K562 (cell line): Measurements from ENCODE around the gene KLHL8. TPM values are rescaled to one million over a fixed set of nuclear protein-coding genes. Genes with fewer than 3 reads are reported as not detected.

Experiments used
- ETV5 ChIP-seq: sonication (generic); formaldehyde crosslinking; IDR thresholded peaks from 2 replicates; pipeline ENCODE4 v1.4.0; 2020; ENCODE audit warnings: low read depth, mild to moderate bottlenecking, missing genetic modification reagents
- GABPB2 ChIP-seq: fragments of 250-450 bp; sonication (Bioruptor Pico); conservative IDR thresholded peaks from 2 replicates; pipeline ENCODE4 v1.5.1; 2021; ENCODE audit warnings: mild to moderate bottlenecking
- GTF2E2 ChIP-seq: fragments of 200-800 bp; sonication (Bioruptor generic); IDR thresholded peaks from 2 replicates; pipeline ENCODE4 v1.6.1; 2016; ENCODE audit warnings: missing genetic modification characterization, missing compliant biosample characterization
- JUND ChIP-seq, 2 experiments: IDR thresholded peaks; 2 replicates in 1 of 2; 3 replicates in 1 of 2; pipeline ENCODE4 v1.6.1; 2011; ENCODE audit warnings: borderline replicate concordance in 2 of 2, low read depth in 2 of 2, low read length in 2 of 2, improper control_type of control experiment in 1 of 2, missing biosample characterization in 1 of 2, missing genetic modification characterization in 1 of 2, missing genetic modification reagents in 1 of 2
- LARP7 ChIP-seq: fragments of 450-650 bp; IDR thresholded peaks from 2 replicates; pipeline ENCODE4 v1.6.1; 2016
- MAZ ChIP-seq, 2 experiments: fragments of 450-650 bp in 1 of 2; sonication (generic) in 1 of 2; formaldehyde crosslinking; IDR thresholded peaks in 1 of 2; conservative IDR thresholded peaks in 1 of 2; 2 replicates each; pipeline versions ENCODE4 v1.4.0 to v1.5.0; 2020; ENCODE audit warnings: mild to moderate bottlenecking in 1 of 2, missing genetic modification reagents in 1 of 2
- MYC ChIP-seq, 2 experiments: fragments of 250-450 bp in 1 of 2; sonication (Bioruptor Pico) in 1 of 2; IDR thresholded peaks; 2 replicates each; pipeline versions ENCODE4 v1.5.1 to v1.6.1; 2012 to 2021; ENCODE audit warnings: low read depth in 2 of 2, borderline replicate concordance in 1 of 2, improper control_type of control experiment in 1 of 2, low read length in 1 of 2, mild to moderate bottlenecking in 1 of 2, moderate library complexity in 1 of 2
- PHF20 ChIP-seq: fragments of 450-650 bp; IDR thresholded peaks from 2 replicates; pipeline ENCODE4 v1.6.1; 2018; ENCODE audit not compliant: partially characterized antibody
- POLR2B ChIP-seq: fragments of 450-650 bp; IDR thresholded peaks from 2 replicates; pipeline ENCODE4 v1.6.1; 2018; ENCODE audit warnings: low read depth; ENCODE audit not compliant: partially characterized antibody
- PTRF ChIP-seq: fragments of 450-650 bp; IDR thresholded peaks from 2 replicates; pipeline ENCODE4 v1.6.1; 2016; ENCODE audit warnings: mild to moderate bottlenecking, missing genetic modification characterization, missing compliant biosample characterization
- RAD21 ChIP-seq, 2 experiments: fragments of 250-450 bp in 1 of 2; fragments of 450-650 bp in 1 of 2; sonication (Bioruptor Pico) in 1 of 2; formaldehyde crosslinking in 1 of 2; IDR thresholded peaks in 1 of 2; conservative IDR thresholded peaks in 1 of 2; 2 replicates each; pipeline versions ENCODE4 v1.4.0 to v1.8.0; 2020 to 2022; ENCODE audit warnings: mild to moderate bottlenecking in 2 of 2, moderate library complexity in 1 of 2
- SMAD2 ChIP-seq: fragments of 150-350 bp; IDR thresholded peaks from 2 replicates; pipeline ENCODE4 v1.6.1; 2014; ENCODE audit warnings: low read depth, mild to moderate bottlenecking, low read length
- SRSF1 ChIP-seq: fragments of 200-400 bp; formaldehyde crosslinking; IDR thresholded peaks from 2 replicates; pipeline ENCODE4 v1.6.1; 2017; ENCODE audit warnings: mild to moderate bottlenecking, low read depth, low read length, moderate library complexity
- TARDBP ChIP-seq: fragments of 450-650 bp; IDR thresholded peaks from 2 replicates; pipeline ENCODE4 v1.6.1; 2016
- ZC3H8 ChIP-seq: fragments of 450-650 bp; IDR thresholded peaks from 2 replicates; pipeline ENCODE4 v1.6.1; 2017
- ZFP36 ChIP-seq: fragments of 150-350 bp; IDR thresholded peaks from 2 replicates; pipeline ENCODE4 v1.6.1; 2018; ENCODE audit warnings: low read length, low read depth; ENCODE audit not compliant: partially characterized antibody
- ZNF140 ChIP-seq: fragments of 250-450 bp; sonication (Bioruptor Pico); IDR thresholded peaks from 2 replicates; pipeline ENCODE4 v1.8.0; 2021; ENCODE audit warnings: moderate library complexity, mild to moderate bottlenecking, inconsistent platforms
- ZNF253 ChIP-seq: fragments of 250-450 bp; sonication (Bioruptor Pico); conservative IDR thresholded peaks from 2 replicates; pipeline ENCODE4 v1.6.1; 2021; ENCODE audit warnings: mild to moderate bottlenecking
- ZSCAN32 ChIP-seq: fragments of 450-650 bp; formaldehyde crosslinking; IDR thresholded peaks from 2 replicates; pipeline ENCODE4 v1.4.0; 2020; ENCODE audit warnings: mild to moderate bottlenecking, moderate library complexity
- polyA plus RNA-seq, 8 experiments: library from polyadenylated mRNA; depleted of rRNA in 4 of 8; stranded (reverse) in 5 of 8; unstranded in 3 of 8; fragments of >200 nt; fragmentation: Nextera tagmentation in 2 of 8; fragmentation: Illumina TruSeq in 1 of 8; extraction: Ambion mirVana in 2 of 8; extraction: Trizol in 1 of 8; gene quantifications; 2 replicates each; pipeline versions ENCODE4 v1.2.1 to v1.2.3, GENCODE V29; 2011 to 2014; ENCODE audit warnings: inconsistent platforms in 1 of 8, missing spikeins in 1 of 8
- total RNA-seq, 7 experiments: library from RNA; depleted of rRNA in 6 of 7; stranded (reverse); fragments of >200 nt in 6 of 7; fragmentation: Illumina TruSeq in 2 of 7; extraction: Trizol in 2 of 7; gene quantifications; 2 replicates each; pipeline versions ENCODE4 v1.2.1 to v1.2.3, GENCODE V29; 2011 to 2021; ENCODE audit warnings: low replicate concordance in 1 of 7
- TF ChIP-seq, protein P1 (sequence below), 2 experiments: IDR thresholded peaks in 1 of 2; conservative IDR thresholded peaks in 1 of 2; 2 replicates each; pipeline ENCODE4 v1.6.1; 2016; ENCODE audit warnings: low read depth in 2 of 2, mild to moderate bottlenecking in 1 of 2, missing compliant biosample characterization in 1 of 2, missing genetic modification characterization in 1 of 2, moderate library complexity in 1 of 2
- TF ChIP-seq, protein P2 (sequence below): sonication (generic); formaldehyde crosslinking; IDR thresholded peaks from 2 replicates; pipeline ENCODE4 v1.8.0; 2022; ENCODE audit warnings: mild to moderate bottlenecking, low read depth, missing genetic modification reagents
- TF ChIP-seq, protein P3 (sequence below): fragments of 450-650 bp; IDR thresholded peaks from 2 replicates; pipeline ENCODE4 v1.6.1; 2016; ENCODE audit warnings: low read depth, mild to moderate bottlenecking, moderate library complexity
- TF ChIP-seq, protein P4 (sequence below): conservative IDR thresholded peaks from 2 replicates; pipeline ENCODE4 v1.6.1; 2011; ENCODE audit warnings: low read depth, mild to moderate bottlenecking, low read length; ENCODE audit not compliant: control insufficient read depth

The KLHL8 gene
- total and polyA plus RNA-seq, 9 of the 15 experiments (the other 6 are each of a cell fraction or from before 2014, with no cell fraction given) = 8.7 to 25.3 (median 15.7) TPM

DNA sequence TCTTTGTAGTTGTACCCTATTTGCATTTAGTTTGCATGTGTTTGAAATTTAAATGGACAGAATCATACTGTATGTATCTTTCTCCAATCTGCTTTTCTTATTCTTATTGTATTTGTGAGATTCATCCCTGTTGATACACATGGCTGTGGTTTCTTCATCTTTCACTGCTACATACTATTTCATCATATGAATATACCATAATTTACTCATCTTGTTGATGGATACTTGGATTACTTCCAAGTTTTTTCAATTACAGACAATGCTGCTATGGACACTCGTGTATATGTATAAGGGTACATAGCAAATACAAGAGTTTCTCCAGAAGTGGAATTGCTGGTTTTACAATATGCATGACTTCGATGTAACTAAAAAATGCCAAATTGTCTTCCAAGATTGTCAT is 11.8 kb upstream of the KLHL8 start (continued):
- TF ChIP-seq, protein P1, sequence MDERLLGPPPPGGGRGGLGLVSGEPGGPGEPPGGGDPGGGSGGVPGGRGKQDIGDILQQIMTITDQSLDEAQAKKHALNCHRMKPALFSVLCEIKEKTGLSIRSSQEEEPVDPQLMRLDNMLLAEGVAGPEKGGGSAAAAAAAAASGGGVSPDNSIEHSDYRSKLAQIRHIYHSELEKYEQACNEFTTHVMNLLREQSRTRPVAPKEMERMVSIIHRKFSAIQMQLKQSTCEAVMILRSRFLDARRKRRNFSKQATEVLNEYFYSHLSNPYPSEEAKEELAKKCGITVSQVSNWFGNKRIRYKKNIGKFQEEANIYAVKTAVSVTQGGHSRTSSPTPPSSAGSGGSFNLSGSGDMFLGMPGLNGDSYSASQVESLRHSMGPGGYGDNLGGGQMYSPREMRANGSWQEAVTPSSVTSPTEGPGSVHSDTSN (CRISPR knock-in tag; IDR thresholded peaks at IDR 0.05; ENCODE audit: low read depth) = no peak
- TF ChIP-seq, protein P1 (tag; conservative IDR thresholded peaks at IDR 0.05; ENCODE audit: low read depth) = peak; percentile 85
- no peak for TF ChIP-seq ZSCAN32
- TF ChIP-seq, protein P2, sequence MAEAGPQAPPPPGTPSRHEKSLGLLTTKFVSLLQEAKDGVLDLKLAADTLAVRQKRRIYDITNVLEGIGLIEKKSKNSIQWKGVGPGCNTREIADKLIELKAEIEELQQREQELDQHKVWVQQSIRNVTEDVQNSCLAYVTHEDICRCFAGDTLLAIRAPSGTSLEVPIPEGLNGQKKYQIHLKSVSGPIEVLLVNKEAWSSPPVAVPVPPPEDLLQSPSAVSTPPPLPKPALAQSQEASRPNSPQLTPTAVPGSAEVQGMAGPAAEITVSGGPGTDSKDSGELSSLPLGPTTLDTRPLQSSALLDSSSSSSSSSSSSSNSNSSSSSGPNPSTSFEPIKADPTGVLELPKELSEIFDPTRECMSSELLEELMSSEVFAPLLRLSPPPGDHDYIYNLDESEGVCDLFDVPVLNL (CRISPR knock-in tag) = no peak
- no peak for TF ChIP-seq GTF2E2 (tag)
- TF ChIP-seq, protein P3, sequence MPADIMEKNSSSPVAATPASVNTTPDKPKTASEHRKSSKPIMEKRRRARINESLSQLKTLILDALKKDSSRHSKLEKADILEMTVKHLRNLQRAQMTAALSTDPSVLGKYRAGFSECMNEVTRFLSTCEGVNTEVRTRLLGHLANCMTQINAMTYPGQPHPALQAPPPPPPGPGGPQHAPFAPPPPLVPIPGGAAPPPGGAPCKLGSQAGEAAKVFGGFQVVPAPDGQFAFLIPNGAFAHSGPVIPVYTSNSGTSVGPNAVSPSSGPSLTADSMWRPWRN = no peak
- no peak for TF ChIP-seq RAD21 (CRISPR knock-in tag; conservative IDR thresholded peaks at IDR 0.05 in 1 of 2, IDR thresholded peaks at IDR 0.05 in 1 of 2)
- TF ChIP-seq POLR2B = no peak
- TF ChIP-seq PHF20 = no peak
- no peak for TF ChIP-seq GABPB2 (CRISPR knock-in tag)
- TF ChIP-seq ZNF253 (CRISPR knock-in tag) = no peak
- no peak for TF ChIP-seq ETV5 (CRISPR knock-in tag)
- TF ChIP-seq TARDBP = no peak
- no peak for TF ChIP-seq ZFP36
- no peak for TF ChIP-seq MAZ (CRISPR knock-in tag; conservative IDR thresholded peaks at IDR 0.05 in 1 of 2, IDR thresholded peaks at IDR 0.05 in 1 of 2)
- TF ChIP-seq PTRF (tag) = no peak
- TF ChIP-seq SRSF1 = no peak
- peak; percentile 51; the same call in 1 of the 2 replicates for TF ChIP-seq MYC (IDR thresholded peaks at IDR 0.05; ENCODE audit: low read depth, low read length)
- no peak for TF ChIP-seq MYC (CRISPR knock-in tag; IDR thresholded peaks at IDR 0.05; ENCODE audit: borderline replicate concordance, low read depth)
- no peak for TF ChIP-seq ZC3H8
- no peak for TF ChIP-seq LARP7
- peak; percentile 26; the same call in 1 of the 2 replicates for TF ChIP-seq JUND (IDR thresholded peaks at IDR 0.05; ENCODE audit: borderline replicate concordance, low read depth, low read length)
- TF ChIP-seq JUND (tag; IDR thresholded peaks at IDR 0.05; ENCODE audit: borderline replicate concordance, low read depth, low read length) = no peak
- no peak for TF ChIP-seq SMAD2
- no peak for TF ChIP-seq ZNF140 (CRISPR knock-in tag)
- TF ChIP-seq, protein P4, sequence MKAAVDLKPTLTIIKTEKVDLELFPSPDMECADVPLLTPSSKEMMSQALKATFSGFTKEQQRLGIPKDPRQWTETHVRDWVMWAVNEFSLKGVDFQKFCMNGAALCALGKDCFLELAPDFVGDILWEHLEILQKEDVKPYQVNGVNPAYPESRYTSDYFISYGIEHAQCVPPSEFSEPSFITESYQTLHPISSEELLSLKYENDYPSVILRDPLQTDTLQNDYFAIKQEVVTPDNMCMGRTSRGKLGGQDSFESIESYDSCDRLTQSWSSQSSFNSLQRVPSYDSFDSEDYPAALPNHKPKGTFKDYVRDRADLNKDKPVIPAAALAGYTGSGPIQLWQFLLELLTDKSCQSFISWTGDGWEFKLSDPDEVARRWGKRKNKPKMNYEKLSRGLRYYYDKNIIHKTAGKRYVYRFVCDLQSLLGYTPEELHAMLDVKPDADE = no peak
